IMR-90 (cell line): ENCODE measurements around the gene SPAG4.

Experiments used
- CHD1 ChIP-seq: IDR thresholded peaks from 2 replicates; pipeline ENCODE4 v1.6.1; 2012; ENCODE audit warnings: low read depth, low read length, improper control_type of control experiment
- FOS ChIP-seq: fragments of 150-350 bp; IDR thresholded peaks from 2 replicates; pipeline ENCODE4 v1.6.1; 2016; ENCODE audit warnings: low read depth, low read length
- MAZ ChIP-seq: IDR thresholded peaks from 2 replicates; pipeline ENCODE4 v1.6.1; 2012; ENCODE audit warnings: low read depth, mild to moderate bottlenecking, low read length, improper control_type of control experiment, moderate library complexity, borderline replicate concordance
- NFE2L2 ChIP-seq: fragments of 150-350 bp; IDR thresholded peaks from 2 replicates; pipeline ENCODE4 v1.6.1; 2016; ENCODE audit warnings: low read depth, mild to moderate bottlenecking, low read length
- POLR2A ChIP-seq: IDR thresholded peaks from 2 replicates; pipeline ENCODE4 v1.6.1; 2012; ENCODE audit warnings: mild to moderate bottlenecking, low read depth, low read length
- RAD21 ChIP-seq: IDR thresholded peaks from 2 replicates; pipeline ENCODE4 v1.6.1; 2012; ENCODE audit warnings: low read length, improper control_type of control experiment
- RCOR1 ChIP-seq: IDR thresholded peaks from 2 replicates; pipeline ENCODE4 v1.6.1; 2012; ENCODE audit warnings: mild to moderate bottlenecking, low read length, improper control_type of control experiment; ENCODE audit not compliant: insufficient replicate concordance
- RFX5 ChIP-seq: IDR thresholded peaks from 2 replicates; pipeline ENCODE4 v1.8.0; 2012; ENCODE audit warnings: low read depth, mild to moderate bottlenecking, low read length, moderate library complexity
- SMC3 ChIP-seq: fragments of 150-350 bp; IDR thresholded peaks from 2 replicates; pipeline ENCODE4 v1.6.1; 2016; ENCODE audit warnings: low read depth, mild to moderate bottlenecking, antibody characterized with exemption, low read length, moderate library complexity
- TF ChIP-seq, protein P1 (sequence below): conservative IDR thresholded peaks from 2 replicates; pipeline ENCODE4 v1.5.1; 2012; ENCODE audit warnings: mild to moderate bottlenecking, low read depth, low read length, improper control_type of control experiment
- TF ChIP-seq, protein P2 (sequence below): fragments of 150-350 bp; IDR thresholded peaks from 2 replicates; pipeline ENCODE4 v1.6.1; 2017; ENCODE audit warnings: mild to moderate bottlenecking, antibody characterized with exemption, low read length, low read depth

DNA sequence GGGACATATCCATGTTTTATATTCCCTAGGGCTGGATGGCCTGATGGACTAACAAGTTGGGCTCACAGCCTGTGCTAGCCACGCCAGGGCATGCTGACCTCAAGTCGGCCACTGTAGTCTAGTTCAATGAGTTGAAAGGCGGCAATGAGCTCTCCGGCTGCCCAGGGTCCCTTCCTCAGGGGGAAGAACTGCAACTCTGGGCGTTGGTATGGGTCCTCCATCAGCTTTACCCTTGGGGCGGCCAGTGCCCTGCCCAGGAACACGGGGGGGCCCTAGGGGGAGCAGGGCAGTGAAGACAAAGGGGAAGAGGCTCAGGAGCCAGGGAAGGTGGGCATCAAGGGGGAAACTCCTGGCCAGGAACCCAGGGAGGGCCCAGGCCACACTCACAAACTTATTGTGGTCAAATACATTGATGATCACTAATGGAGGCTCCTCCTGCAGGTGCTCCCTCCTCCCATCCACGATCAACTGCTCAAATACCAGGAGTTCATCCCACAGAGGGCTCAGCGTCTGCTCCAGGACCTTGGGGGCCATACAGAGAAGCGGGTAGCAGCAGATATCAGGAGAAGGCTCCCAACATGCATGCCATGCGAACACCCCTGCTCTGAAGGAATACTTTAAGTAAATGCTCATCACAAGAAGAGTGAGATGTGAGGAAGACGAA is 32.8 kb upstream of the SPAG4 start:
- no peak for TF ChIP-seq POLR2A
- TF ChIP-seq, protein P1, sequence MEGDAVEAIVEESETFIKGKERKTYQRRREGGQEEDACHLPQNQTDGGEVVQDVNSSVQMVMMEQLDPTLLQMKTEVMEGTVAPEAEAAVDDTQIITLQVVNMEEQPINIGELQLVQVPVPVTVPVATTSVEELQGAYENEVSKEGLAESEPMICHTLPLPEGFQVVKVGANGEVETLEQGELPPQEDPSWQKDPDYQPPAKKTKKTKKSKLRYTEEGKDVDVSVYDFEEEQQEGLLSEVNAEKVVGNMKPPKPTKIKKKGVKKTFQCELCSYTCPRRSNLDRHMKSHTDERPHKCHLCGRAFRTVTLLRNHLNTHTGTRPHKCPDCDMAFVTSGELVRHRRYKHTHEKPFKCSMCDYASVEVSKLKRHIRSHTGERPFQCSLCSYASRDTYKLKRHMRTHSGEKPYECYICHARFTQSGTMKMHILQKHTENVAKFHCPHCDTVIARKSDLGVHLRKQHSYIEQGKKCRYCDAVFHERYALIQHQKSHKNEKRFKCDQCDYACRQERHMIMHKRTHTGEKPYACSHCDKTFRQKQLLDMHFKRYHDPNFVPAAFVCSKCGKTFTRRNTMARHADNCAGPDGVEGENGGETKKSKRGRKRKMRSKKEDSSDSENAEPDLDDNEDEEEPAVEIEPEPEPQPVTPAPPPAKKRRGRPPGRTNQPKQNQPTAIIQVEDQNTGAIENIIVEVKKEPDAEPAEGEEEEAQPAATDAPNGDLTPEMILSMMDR = no peak
- no peak for TF ChIP-seq CHD1
- TF ChIP-seq MAZ = no peak
- TF ChIP-seq SMC3 = no peak
- no peak for TF ChIP-seq RFX5
- no peak for TF ChIP-seq FOS
- no peak for TF ChIP-seq RAD21
- TF ChIP-seq NFE2L2 = no peak
- TF ChIP-seq, protein P2, sequence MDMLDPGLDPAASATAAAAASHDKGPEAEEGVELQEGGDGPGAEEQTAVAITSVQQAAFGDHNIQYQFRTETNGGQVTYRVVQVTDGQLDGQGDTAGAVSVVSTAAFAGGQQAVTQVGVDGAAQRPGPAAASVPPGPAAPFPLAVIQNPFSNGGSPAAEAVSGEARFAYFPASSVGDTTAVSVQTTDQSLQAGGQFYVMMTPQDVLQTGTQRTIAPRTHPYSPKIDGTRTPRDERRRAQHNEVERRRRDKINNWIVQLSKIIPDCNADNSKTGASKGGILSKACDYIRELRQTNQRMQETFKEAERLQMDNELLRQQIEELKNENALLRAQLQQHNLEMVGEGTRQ = no peak
- no peak for TF ChIP-seq RCOR1
